Cardiac septum (tissue), 1 donor: ENCODE data around the gene PHKG2. TPM values are rescaled to one million over a fixed set of nuclear protein-coding genes. Genes with fewer than 3 reads are reported as not detected.
A peak's percentile ranks its signal among the peaks of the same experiment; 100 is the strongest.
"Not testable (repeated sequence)": the region's sequence is repeated elsewhere in the genome, so short reads cannot be mapped to it uniquely, and the experiment has no call there.

Source experiments
- DNase-seq: peaks from one replicate; pipeline ENCODE4 v3.0.0-alpha.2; 2020; ENCODE audit warnings: low spot score
- intact Hi-C: fragments of 100-400 bp; cut with DNase I; formaldehyde crosslinking; loops from one replicate; pipeline ENCODE4 v1.14.0; 2022
- long read RNA-seq: library from polyadenylated mRNA; unstranded; transcript quantifications from one replicate; pipeline ENCODE4 v2.0.0, GENCODE V29; 2021
- total RNA-seq: library from RNA; stranded (reverse); fragmentation: NEBNext Ultra II Directional; extraction: Animal tissue kit (Norgen Biotek cat#: 25700); gene quantifications from one replicate; pipeline ENCODE4 v1.2.1, GENCODE V29; 2021
- donor health status: DM: no; HTN: no; CAD: no.

PHKG2 gene
- 13.2 TPM for total RNA-seq
- long read RNA-seq, full-length matches to known transcripts: 9 of 15 reads
- long read RNA-seq, partial matches to known transcripts: 2 of 15 reads
- long read RNA-seq, other reads (novel, unspliced or antisense): 4 of 15 reads

- intact Hi-C loops: no loop called here
- peak; percentile 100 for DNase-seq
Measured at GRCh38 chr16:30747799-30748633, at the start of gene PHKG2. TSS of gene PHKG2 (plus strand) at chr16:30748425. CDS start at chr16:30748821, 396 bp downstream.

- intact Hi-C loops: loop anchor here (5.0 kb wide), 1 partner anchor 47 kb away; the partner anchor contains the start of gene PRR14
- peak; percentile 92 for DNase-seq
Measured at GRCh38 chr16:30698816-30699614, 49.2 kb upstream of the PHKG2 start, which contains the start of gene SRCAP. TSS of gene SRCAP (plus strand) at chr16:30699171. CDS start at chr16:30700825, 1,654 bp downstream.

- DNase-seq: no peak
- intact Hi-C loops: loop anchor here (5.0 kb wide), 1 partner anchor 47 kb away; the partner anchor contains the start of gene PRR14
Measured at GRCh38 chr16:30699615-30700099, 48.6 kb upstream of the PHKG2 start.

GRCh38 chr16:30700491-30700890 is 47.7 kb upstream of the PHKG2 start:
- no peak for DNase-seq
- intact Hi-C loops: no loop called here

GRCh38 chr16:30700971-30701370 is 47.3 kb upstream of the PHKG2 start:
- no peak for DNase-seq
- intact Hi-C loops: no loop called here

- DNase-seq, intact Hi-C loops: not testable (repeated sequence)
Measured at GRCh38 chr16:30703071-30703470, 45.2 kb upstream of the PHKG2 start.

GRCh38 chr16:30703971-30704370 is 44.3 kb upstream of the PHKG2 start:
- intact Hi-C loops: no loop called here

GRCh38 chr16:30706046-30706445 is 42.2 kb upstream of the PHKG2 start:
- DNase-seq: no peak
- intact Hi-C loops: no loop called here

More at GRCh38 chr16:30703971-30704370, 44.3 kb upstream of the PHKG2 start:
- no peak for DNase-seq

- intact Hi-C loops: no loop called here
- DNase-seq: no peak
Measured at GRCh38 chr16:30710971-30711370, 37.3 kb upstream of the PHKG2 start.

GRCh38 chr16:30711712-30712111 is 36.5 kb upstream of the PHKG2 start:
- DNase-seq: no peak
- intact Hi-C loops: no loop called here

GRCh38 chr16:30715750-30716445 is 32.3 kb upstream of the PHKG2 start:
- no peak for DNase-seq
- intact Hi-C loops: no loop called here

GRCh38 chr16:30720086-30720485 is 28.1 kb upstream of the PHKG2 start:
- no peak for DNase-seq
- intact Hi-C loops: no loop called here

GRCh38 chr16:30720694-30721093 is 27.5 kb upstream of the PHKG2 start:
- intact Hi-C loops: no loop called here
- DNase-seq: no peak

- DNase-seq: no peak
- intact Hi-C loops: no loop called here
Measured at GRCh38 chr16:30721167-30721566, 27.1 kb upstream of the PHKG2 start.

- DNase-seq: no peak
- intact Hi-C loops: no loop called here
Measured at GRCh38 chr16:30721606-30722005, 26.6 kb upstream of the PHKG2 start.

GRCh38 chr16:30722443-30722842 is 25.8 kb upstream of the PHKG2 start:
- intact Hi-C loops: no loop called here
- DNase-seq: peak; percentile 49

GRCh38 chr16:30722916-30723315 is 25.3 kb upstream of the PHKG2 start:
- DNase-seq: peak; percentile 39
- intact Hi-C loops: no loop called here

- intact Hi-C loops: no loop called here
Measured at GRCh38 chr16:30723725-30724355, 24.4 kb upstream of the PHKG2 start.

More at GRCh38 chr16:30723725-30724355, 24.4 kb upstream of the PHKG2 start:
- peak; percentile 46 for DNase-seq
